Hepatocyte (in vitro differentiated cells): Measurements from ENCODE around the gene MITF.

ENCODE experiments used
- EZH2 ChIP-seq: fragments of 200-600 bp; sonication (generic); IDR thresholded peaks from 2 replicates; pipeline ENCODE4 v1.6.1; 2016; ENCODE audit warnings: antibody characterized with exemption, mild to moderate bottlenecking, borderline replicate concordance
- TF ChIP-seq, protein P1 (sequence below): fragments of 200-600 bp; sonication (generic); IDR thresholded peaks from 2 replicates; pipeline ENCODE4 v1.5.1; 2016; ENCODE audit warnings: antibody characterized with exemption, mild to moderate bottlenecking; ENCODE audit not compliant: poor library complexity

DNA sequence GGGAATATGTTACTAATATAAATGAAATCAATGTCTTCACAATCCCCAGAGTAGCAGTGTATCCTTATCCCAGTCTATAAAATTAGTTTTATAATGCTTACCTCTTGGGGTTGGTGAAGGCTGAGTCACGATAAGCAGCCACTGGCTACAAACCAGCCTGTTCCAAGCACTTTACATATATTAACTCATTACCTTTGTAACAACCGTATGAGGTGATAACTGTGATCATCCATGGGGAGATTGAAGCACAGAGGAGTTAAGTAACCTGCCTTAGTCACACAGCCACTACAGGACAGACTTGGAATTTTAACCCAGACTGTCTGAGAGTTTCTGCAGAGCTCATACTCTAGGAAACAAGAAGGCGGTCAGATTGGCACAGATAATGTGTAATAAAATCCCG lies 43.3 kb upstream of the MITF start:
- TF ChIP-seq, protein P1, sequence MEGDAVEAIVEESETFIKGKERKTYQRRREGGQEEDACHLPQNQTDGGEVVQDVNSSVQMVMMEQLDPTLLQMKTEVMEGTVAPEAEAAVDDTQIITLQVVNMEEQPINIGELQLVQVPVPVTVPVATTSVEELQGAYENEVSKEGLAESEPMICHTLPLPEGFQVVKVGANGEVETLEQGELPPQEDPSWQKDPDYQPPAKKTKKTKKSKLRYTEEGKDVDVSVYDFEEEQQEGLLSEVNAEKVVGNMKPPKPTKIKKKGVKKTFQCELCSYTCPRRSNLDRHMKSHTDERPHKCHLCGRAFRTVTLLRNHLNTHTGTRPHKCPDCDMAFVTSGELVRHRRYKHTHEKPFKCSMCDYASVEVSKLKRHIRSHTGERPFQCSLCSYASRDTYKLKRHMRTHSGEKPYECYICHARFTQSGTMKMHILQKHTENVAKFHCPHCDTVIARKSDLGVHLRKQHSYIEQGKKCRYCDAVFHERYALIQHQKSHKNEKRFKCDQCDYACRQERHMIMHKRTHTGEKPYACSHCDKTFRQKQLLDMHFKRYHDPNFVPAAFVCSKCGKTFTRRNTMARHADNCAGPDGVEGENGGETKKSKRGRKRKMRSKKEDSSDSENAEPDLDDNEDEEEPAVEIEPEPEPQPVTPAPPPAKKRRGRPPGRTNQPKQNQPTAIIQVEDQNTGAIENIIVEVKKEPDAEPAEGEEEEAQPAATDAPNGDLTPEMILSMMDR = no peak
- TF ChIP-seq EZH2 = no peak
